Measurements from ENCODE around the gene ABLIM2.

GRCh38 chr4:8033067-8033755 lies 125.4 kb downstream of the ABLIM2 start:
- TF ChIP-seq USF2 (IDR thresholded peaks at IDR 0.05) (no peak), CTCF (IDR thresholded peaks at IDR 0.05) (no peak), HOXA7 (CRISPR knock-in tag; IDR thresholded peaks at IDR 0.05) (no peak), EP300 (IDR thresholded peaks at IDR 0.05) (no peak), POLR2A (IDR thresholded peaks at IDR 0.05; ENCODE audit: low read length) (no peak), KDM1A (IDR thresholded peaks at IDR 0.05; ENCODE audit: low read depth) (no peak), RCOR1 (IDR thresholded peaks at IDR 0.05; ENCODE audit: low read depth, low read length) (no peak), ESRRA (IDR thresholded peaks at IDR 0.05; ENCODE audit: borderline replicate concordance, low read length) (no peak), JUNB (IDR thresholded peaks at IDR 0.05) (no peak), MYC (IDR thresholded peaks at IDR 0.05; ENCODE audit: borderline replicate concordance, low read length) (no peak), CHD2 (IDR thresholded peaks at IDR 0.05; ENCODE audit: low read length, partially characterized antibody) (no peak), TP53 (CRISPR knock-in tag; IDR thresholded peaks at IDR 0.05) (no peak)
